Kasumi-1 (cell line): ENCODE data around the gene RPL7L1.
A peak's percentile ranks its signal among the peaks of the same experiment; 100 is the strongest.

Source experiments
- DNase-seq, 2 experiments: peaks; one replicate each; lab custom pipeline; 2025; lab: John Stamatoyannopoulos, UW

Gene RPL7L1

GRCh38 chr6:42891199-42891722 is 11.8 kb downstream of the RPL7L1 start:
- DNase-seq: no peak

GRCh38 chr6:42894041-42894828 is 14.8 kb downstream of the RPL7L1 start:
- DNase-seq: peak; percentile 82 to 87

GRCh38 chr6:42896178-42896719 is 16.8 kb downstream of the RPL7L1 start:
- DNase-seq: no peak

- DNase-seq: peak; percentile 65 to 67
These were observed 19.5 kb downstream of the RPL7L1 start for GRCh38 chr6:42898891-42899361.

- no peak for DNase-seq
These were observed 20.5 kb downstream of the RPL7L1 start for GRCh38 chr6:42899871-42900270.

GRCh38 chr6:42901538-42901957 is 22.1 kb downstream of the RPL7L1 start:
- DNase-seq: peak; percentile 79 to 83

- DNase-seq: peak; percentile 28 to 35
These were observed 23.2 kb downstream of the RPL7L1 start for GRCh38 chr6:42902429-42903263.

GRCh38 chr6:42904467-42904866 is 25.1 kb downstream of the RPL7L1 start:
- no peak for DNase-seq

- DNase-seq: no peak
These were observed 27.9 kb downstream of the RPL7L1 start for GRCh38 chr6:42907336-42907735.

GRCh38 chr6:42909835-42910234 is 30.4 kb downstream of the RPL7L1 start:
- DNase-seq: no peak

- no peak for DNase-seq
These were observed 32.0 kb downstream of the RPL7L1 start for GRCh38 chr6:42911171-42912021.

- no peak for DNase-seq
These were observed 35.1 kb downstream of the RPL7L1 start for GRCh38 chr6:42914546-42914945.

GRCh38 chr6:42915732-42916131 is 36.3 kb downstream of the RPL7L1 start, which contains the start of gene PTCRA:
Gene PTCRA (plus strand): TSS chr6:42916053. CDS start chr6:42916070, 17 bp downstream.
- DNase-seq: no peak

GRCh38 chr6:42916288-42916687 is 36.9 kb downstream of the RPL7L1 start:
- no peak for DNase-seq

GRCh38 chr6:42921801-42922200 is 42.4 kb downstream of the RPL7L1 start:
- DNase-seq: no peak

GRCh38 chr6:42923666-42924065 is 44.2 kb downstream of the RPL7L1 start:
- DNase-seq: no peak

- DNase-seq: no peak
These were observed 45.9 kb downstream of the RPL7L1 start for GRCh38 chr6:42925248-42925857.

- peak; percentile 99 for DNase-seq
These were observed 49.8 kb downstream of the RPL7L1 start, which contains the start of gene CNPY3 for GRCh38 chr6:42928986-42929820. Gene CNPY3 (plus strand): TSS chr6:42929480. CDS start chr6:42929571, 91 bp downstream.

- DNase-seq: peak; percentile 99
These were observed 50.5 kb downstream of the RPL7L1 start for GRCh38 chr6:42929821-42930360.

GRCh38 chr6:42932412-42932811 is 53.0 kb downstream of the RPL7L1 start:
- DNase-seq: no peak
